ENCODE data around the gene FCN2.

Gene FCN2

GRCh38 chr9:134869554-134870300, 10.9 kb upstream of the FCN2 start:
- DNase-seq (ENCODE audit: low spot score) = no peak

- DNase-seq (ENCODE audit: low spot score) = no peak
Observed at GRCh38 chr9:134870301-134870694, 10.3 kb upstream of the FCN2 start.

- no peak for DNase-seq (ENCODE audit: low spot score)
Observed at GRCh38 chr9:134870746-134871662, 9.6 kb upstream of the FCN2 start.

- no peak for DNase-seq (ENCODE audit: low spot score)
Observed at GRCh38 chr9:134871697-134872340, 8.8 kb upstream of the FCN2 start.

GRCh38 chr9:134872482-134873231, 8.0 kb upstream of the FCN2 start:
- DNase-seq (ENCODE audit: low spot score) = no peak

GRCh38 chr9:134875371-134875770, 5.2 kb upstream of the FCN2 start:
- no peak for DNase-seq (ENCODE audit: low spot score)

- DNase-seq (ENCODE audit: low spot score) = no peak
Observed at GRCh38 chr9:134877541-134877940, 3.1 kb upstream of the FCN2 start.

- no peak for DNase-seq (ENCODE audit: low spot score)
Observed at GRCh38 chr9:134879664-134880483, 736 bp upstream of the FCN2 start.

GRCh38 chr9:134881313-134881670, 682 bp downstream of the FCN2 start:
- no peak for DNase-seq (ENCODE audit: low spot score)

- no peak for DNase-seq (ENCODE audit: low spot score)
Observed at GRCh38 chr9:134882204-134882785, 1.7 kb downstream of the FCN2 start.

GRCh38 chr9:134883040-134883782, 2.6 kb downstream of the FCN2 start:
- no peak for DNase-seq (ENCODE audit: low spot score)

- DNase-seq (ENCODE audit: low spot score) = no peak
Observed at GRCh38 chr9:134884492-134884891, 3.9 kb downstream of the FCN2 start.

GRCh38 chr9:134885001-134885678, 4.5 kb downstream of the FCN2 start:
- DNase-seq (ENCODE audit: low spot score) = no peak

GRCh38 chr9:134885679-134886412, 5.2 kb downstream of the FCN2 start:
- no peak for DNase-seq (ENCODE audit: low spot score)

GRCh38 chr9:134886413-134886913, 5.9 kb downstream of the FCN2 start:
- no peak for DNase-seq (ENCODE audit: low spot score)

- DNase-seq (ENCODE audit: low spot score) = no peak
Observed at GRCh38 chr9:134887219-134887618, 6.6 kb downstream of the FCN2 start.

GRCh38 chr9:134887686-134888602, 7.3 kb downstream of the FCN2 start:
- no peak for DNase-seq (ENCODE audit: low spot score)
